Adrenal gland (tissue), 5 donors: ENCODE measurements around the gene CPNE4.

ENCODE experiments used
- POLR2A ChIP-seq, 2 donors: fragments of 450-650 bp; IDR thresholded peaks; one replicate each; pipeline ENCODE4 v1.6.1; 2017; ENCODE audit warnings: antibody characterized with exemption in 2 of 2, mild to moderate bottlenecking in 2 of 2, moderate library complexity in 1 of 2
- TF ChIP-seq, protein P1 (sequence below), 6 experiments: fragments of 450-650 bp in 4 of 6; fragments of 200-600 bp in 2 of 6; sonication (generic) in 1 of 6; IDR thresholded peaks; 1 replicate in 5 of 6; 2 replicates in 1 of 6; pipeline versions ENCODE4 v1.5.1 to v1.8.0; 2016 to 2021; ENCODE audit warnings: antibody characterized with exemption in 6 of 6, mild to moderate bottlenecking in 2 of 6, moderate library complexity in 1 of 6
- donor health status: DM: no; HTN: no; CAD: no.

DNA sequence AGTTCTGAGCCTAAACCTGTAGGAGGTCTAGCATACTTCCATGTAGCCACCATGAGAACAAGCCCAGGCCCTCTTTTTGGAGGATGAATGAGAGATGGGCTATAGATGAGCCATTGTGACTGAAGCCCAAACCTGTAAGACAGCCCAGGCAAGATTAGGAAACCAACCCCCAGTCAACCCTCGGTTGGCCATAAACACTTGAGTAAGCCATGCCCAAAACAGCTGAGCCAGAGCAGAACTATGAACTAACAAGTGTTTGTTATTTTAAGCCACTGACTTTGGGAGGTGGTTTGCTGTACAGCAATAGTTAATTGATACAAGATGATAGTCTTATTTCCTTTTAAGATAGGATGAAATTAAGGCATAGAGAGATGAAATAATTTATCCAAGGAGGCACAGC, 12.4 kb upstream of the CPNE4 start:
- TF ChIP-seq POLR2A (IDR thresholded peaks at IDR 0.05), result no peak
- TF ChIP-seq, protein P1, sequence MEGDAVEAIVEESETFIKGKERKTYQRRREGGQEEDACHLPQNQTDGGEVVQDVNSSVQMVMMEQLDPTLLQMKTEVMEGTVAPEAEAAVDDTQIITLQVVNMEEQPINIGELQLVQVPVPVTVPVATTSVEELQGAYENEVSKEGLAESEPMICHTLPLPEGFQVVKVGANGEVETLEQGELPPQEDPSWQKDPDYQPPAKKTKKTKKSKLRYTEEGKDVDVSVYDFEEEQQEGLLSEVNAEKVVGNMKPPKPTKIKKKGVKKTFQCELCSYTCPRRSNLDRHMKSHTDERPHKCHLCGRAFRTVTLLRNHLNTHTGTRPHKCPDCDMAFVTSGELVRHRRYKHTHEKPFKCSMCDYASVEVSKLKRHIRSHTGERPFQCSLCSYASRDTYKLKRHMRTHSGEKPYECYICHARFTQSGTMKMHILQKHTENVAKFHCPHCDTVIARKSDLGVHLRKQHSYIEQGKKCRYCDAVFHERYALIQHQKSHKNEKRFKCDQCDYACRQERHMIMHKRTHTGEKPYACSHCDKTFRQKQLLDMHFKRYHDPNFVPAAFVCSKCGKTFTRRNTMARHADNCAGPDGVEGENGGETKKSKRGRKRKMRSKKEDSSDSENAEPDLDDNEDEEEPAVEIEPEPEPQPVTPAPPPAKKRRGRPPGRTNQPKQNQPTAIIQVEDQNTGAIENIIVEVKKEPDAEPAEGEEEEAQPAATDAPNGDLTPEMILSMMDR (IDR thresholded peaks at IDR 0.05), result no peak
